ENCODE measurements around the gene VSX1.

VSX1 gene

DNA sequence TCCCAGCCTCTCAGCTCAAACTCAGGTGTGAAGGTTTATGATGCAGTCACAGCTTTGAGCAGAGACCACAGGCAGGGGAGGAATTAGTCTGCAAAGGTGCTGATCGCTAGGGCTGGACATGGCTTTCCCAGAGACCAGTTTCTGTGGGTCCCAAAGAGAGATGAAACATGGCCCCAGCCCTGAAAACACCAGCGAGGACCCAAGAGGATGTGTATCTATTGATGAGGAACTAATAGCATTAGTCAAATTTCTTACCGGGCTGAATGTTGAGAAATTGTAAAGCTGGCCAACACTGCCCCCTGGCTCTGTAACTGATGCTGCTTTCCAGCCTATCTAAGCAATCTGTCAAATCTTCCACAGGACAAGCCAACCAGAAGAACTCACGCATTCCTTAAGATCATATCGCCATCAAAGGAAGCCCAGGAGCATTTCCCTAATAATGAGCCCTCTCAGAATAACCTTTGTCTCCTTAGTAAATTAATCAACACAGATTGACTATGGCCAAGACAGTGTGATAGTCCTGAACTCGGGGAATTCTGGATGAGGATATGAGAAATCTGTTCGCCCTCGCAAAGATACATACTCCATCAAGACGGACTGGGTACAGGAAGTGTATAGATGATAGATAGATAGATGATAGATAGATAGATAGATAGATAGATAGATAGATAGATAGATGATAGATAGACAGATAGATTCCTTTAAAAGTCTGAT, 16.2 kb downstream of the VSX1 start:
- peak; percentile 77 for DNase-seq (ENCODE audit: low spot score)

DNA sequence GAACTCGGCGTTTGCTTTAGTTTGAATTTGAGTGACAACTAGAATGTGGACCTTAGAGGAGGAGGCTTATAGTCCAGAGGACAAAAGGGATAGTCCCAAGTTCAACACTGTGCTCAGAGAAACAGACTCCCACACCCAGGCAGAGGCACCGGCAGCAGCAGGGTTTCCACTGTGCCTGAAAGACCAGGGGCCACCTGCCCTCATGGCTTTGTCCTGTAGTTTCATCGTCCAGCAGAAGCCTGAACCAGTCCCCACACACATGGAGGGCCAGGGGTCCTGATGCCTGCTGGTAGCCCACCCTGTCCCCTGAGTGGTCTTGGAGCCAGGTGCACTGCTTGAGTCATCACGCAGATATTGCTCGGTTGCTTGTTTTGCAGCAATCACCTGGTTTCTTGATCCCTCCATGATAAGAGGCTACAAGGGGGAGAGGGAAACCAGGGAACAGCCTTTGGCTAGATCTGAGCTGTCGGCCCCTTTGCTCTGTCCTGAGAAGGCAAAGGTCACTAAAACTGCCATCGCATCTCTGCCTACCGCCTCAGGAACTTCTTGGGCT, 16.8 kb downstream of the VSX1 start:
- DNase-seq (ENCODE audit: low spot score): no peak

DNA sequence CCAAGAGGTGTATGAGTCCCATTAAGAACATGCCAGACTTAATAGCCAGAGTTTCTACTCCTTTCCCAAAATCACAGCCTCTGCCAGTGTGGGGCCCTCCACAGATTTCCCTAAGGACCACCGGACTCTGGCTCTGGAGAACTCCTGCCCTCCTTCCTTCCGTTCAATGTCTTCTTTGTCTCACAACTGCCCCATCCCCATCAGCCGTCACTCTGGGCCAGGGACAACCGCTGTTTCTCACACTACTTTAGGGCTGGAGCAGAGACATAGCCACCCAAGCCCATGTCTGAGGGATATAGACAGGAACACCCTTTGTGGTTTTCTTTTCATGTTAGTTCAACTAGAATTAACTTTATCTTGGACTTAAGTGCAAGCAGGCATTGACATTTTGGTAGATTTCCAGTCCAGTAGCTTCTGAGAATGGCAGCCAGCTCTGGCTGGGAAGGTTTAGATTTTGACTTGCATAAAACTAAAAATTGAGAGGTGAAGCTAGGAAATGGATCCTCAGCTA, 17.3 kb downstream of the VSX1 start:
- DNase-seq (ENCODE audit: low spot score): no peak

DNA sequence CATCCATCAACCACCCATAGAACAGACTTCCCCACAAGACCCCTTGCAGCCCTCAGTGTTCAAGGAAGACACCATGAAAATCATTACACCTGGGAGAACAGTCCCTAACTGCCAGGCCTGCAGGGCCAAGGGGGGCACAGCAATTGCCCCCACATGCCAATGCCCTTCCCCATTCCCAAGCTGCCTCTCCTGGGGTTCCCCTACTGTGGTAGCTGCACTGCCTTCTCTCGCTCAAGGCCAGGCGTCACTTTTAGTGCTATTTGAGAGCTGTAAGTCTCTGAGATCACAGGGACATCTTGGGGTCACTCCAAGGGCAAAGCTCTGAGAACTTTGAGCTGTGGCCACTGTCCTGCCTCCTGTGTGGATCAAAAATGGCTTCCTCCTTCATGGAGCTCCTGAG, 18.0 kb downstream of the VSX1 start:
- DNase-seq (ENCODE audit: low spot score): no peak

DNA sequence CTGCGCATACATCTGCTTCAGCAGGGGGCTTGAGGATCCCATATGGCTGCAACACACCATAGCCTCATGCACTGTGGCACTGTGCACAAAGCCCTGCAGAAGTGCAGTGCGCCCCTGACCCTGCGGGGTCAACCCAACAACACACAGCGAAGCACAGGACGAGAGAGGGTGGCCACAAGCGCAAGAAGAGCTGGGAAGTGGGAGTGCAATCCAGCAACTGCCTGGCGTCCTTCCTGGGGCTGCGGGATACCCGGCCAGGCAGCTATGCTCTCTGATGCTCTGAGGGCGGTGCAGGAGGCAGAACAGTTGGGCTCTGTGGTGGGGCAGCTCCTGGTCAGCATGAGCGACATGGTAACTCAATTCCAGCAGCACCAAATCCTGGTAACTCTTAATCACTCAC, 18.4 kb downstream of the VSX1 start:
- no peak for DNase-seq (ENCODE audit: low spot score)

DNA sequence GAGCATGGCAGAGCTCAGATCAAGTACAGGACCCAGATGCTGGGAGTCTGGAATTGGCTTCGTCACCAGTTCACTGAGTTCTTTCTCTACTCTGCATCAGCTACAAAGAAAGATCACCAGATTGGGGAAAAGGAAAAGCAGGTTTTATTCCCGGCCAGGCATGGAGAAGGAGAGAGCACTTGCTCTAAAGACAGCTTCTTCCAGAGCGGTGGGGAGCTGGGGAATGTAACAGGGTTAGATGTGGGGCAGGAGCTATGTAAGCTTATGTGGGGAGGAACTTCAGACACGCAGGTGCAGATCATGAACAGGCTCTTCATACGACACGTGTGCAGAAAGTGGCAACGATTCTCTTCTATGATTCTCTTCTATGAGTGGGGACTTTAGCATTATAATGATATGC, 19.1 kb downstream of the VSX1 start:
- no peak for DNase-seq (ENCODE audit: low spot score)

DNA sequence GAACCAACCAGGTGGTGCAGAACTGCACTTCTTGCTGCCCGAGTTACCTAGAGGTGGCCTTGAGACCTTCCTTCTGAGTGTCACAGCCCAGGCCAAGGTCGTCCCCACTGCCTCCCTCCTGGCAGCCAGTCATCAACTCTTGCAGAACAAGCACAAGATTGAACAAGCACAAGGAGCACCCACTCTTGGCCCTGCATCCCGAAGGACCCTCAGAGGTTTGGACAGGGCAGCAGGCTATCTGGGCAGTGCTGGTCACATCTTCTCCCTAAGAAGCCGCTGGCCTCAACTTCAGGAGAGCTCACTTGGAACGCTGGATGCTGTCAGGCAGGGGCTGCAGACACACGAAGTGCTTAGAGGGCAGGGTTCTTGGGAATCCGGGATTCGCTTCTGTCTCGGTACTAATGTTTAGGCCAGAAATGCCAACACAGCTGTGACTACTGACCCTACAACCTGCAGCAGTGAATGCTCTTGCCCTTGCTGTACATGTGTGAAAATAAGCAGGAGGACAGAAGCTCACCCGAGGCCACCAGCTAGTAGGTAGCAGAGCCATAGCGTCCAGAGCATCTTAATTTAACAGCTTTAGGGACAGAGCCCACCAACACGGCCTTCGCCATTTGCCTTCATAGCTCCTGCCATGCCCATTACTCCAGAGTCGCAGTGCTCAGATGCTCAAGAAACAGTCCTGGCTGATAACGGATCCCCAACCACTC, 20.0 kb downstream of the VSX1 start:
- no peak for DNase-seq (ENCODE audit: low spot score)

DNA sequence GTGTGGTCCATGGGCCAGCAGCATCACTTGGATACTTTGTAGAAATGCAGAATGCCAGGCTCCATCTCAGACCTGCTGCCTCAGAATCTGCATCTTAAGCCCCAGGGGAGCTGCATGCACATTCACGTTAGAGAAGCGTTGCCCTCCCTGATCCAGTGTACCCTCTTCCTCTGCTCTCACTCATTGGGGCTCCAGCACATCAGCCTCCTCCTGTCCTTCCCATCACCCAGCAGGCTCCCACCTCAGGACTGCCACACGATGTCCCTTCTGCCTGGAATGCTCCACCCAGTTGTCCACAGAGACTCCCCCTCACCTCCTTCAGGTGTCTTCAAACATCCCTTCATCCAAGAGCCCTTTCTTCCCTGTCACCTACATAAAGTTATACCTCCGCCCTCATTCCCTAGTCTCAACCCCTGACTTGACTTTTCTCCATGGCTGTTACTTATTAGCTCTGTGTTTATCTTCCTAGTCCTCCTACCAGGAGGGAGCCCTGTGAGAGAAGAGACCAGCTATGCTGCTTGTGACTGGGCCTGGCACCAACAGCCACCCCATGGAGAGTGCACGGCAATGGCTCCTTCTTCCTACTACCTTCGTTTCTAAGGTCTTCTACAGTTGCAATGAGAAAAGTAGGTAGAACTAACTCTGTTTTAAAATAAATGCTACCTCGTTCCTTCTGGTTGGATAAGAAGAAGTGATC, 20.7 kb downstream of the VSX1 start:
- DNase-seq (ENCODE audit: low spot score): no peak

DNA sequence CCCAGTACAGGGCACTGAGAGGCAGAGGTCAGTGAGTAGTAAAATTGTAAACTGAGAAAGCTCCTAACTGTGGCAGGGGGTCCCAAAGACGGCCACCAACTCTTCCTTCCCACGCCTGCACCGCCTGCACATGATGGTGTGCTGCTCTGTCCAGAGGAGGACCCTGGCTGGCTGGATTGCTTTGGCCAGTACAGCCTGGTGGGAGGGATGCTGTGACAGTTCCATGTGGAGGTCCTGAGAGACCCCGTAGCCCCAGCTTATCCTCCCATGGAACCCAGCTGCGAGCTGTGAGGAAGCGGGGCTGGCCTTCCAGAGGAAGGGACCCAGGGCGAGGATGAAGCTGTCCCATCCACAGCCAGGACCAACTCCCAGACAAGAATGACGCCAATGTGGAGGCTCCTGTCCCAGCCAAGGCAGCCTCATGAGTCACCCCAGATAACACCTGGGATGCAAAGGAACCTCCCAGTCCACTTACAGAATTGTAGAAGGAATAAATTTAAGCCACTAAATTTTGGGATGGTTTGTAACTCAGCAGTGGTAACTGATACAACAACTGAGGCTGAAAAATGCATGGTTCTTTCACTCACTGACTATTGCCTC, 22.0 kb downstream of the VSX1 start:
- DNase-seq (ENCODE audit: low spot score): no peak

DNA sequence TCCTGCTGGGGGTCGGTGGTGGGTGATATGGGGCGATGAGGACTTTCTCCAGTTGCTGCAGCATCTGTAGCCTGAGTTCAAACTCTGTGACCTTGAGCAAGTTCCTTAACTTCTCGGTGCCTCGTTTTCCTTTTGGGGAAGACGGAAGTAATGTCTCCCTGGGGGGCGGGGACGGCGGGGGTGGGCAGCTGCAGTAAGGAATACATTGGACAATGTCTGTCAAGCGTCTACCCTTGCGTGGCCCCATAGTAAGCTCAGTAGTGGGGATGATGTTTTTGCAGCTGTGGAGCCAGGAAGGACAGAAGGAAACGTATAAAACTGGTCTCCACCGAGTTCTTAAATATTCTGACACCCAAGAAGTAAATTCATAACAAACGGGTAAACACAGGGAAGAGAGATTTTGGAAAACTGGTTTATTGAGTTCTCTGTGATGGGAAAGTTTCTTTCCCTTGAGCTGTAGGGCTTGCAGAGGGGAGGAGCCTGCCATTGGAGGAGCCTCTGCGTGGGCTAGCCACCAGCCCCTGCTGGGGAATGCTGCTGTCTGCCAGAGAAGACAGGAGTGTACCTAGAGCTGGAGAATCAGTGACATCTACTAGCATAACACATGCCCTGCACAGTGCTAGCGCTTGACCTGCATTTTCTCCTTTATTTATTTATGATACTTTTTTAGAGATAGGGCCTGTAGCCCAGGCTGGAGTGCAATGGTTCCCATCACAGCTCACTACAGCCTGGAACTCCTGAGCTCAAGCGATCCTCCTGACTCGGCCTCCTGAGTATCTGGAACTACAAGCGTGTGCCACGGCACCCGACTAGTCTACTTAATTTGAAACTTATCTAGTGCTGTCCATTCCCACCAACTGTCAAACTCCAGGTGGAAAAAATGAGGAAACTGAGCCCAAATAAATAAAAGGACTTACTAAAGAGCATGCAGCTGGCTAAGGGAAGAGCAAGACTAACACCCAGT, 22.8 kb downstream of the VSX1 start:
- no peak for DNase-seq (ENCODE audit: low spot score)

DNA sequence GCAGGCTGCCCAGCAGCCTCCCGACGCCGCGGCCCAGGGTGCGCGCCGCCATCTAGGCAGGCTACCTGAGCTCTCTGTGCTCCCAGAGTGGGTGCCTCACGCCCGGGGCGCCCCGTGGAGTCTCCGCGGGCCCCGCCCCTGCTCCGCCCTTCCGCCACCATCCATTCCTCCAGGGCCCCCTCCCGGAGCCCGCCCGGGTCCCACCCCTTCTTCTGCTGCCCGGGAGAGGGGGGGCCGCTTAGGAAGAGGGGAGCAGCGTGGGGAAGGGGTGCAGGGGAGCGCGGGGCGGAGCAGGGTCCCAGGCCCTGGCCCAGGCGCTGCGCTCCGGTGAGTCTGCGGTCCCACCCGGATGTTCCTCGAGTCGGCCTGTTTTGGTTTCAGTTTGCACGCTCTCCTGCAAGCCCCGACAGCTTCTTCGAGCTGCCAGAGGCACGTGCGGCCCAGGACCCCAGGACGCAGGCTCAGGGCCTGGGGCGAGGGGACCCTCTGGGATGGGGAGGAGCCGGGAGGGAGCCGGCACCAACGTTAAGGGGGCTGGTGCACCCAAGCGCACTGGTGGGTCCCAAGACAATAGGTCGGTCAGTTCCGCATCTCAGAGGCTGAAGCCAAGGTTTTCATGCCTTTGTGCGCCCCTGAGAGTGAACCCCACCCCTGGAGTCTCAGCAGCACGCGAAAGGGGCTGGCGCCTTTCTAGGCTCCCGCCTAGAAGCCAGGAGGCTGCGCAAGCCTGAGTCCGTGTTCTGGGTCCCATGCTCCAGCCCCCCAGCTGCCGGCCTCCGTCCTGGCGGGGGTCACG, 23.7 kb downstream of the VSX1 start, which contains the start of gene ACSS1:
ACSS1 (minus strand) TSS at position 89 of the 796 bp plus-strand sequence; CDS start at position 52, 37 bp downstream.
- DNase-seq (ENCODE audit: low spot score): peak; percentile 72

DNA sequence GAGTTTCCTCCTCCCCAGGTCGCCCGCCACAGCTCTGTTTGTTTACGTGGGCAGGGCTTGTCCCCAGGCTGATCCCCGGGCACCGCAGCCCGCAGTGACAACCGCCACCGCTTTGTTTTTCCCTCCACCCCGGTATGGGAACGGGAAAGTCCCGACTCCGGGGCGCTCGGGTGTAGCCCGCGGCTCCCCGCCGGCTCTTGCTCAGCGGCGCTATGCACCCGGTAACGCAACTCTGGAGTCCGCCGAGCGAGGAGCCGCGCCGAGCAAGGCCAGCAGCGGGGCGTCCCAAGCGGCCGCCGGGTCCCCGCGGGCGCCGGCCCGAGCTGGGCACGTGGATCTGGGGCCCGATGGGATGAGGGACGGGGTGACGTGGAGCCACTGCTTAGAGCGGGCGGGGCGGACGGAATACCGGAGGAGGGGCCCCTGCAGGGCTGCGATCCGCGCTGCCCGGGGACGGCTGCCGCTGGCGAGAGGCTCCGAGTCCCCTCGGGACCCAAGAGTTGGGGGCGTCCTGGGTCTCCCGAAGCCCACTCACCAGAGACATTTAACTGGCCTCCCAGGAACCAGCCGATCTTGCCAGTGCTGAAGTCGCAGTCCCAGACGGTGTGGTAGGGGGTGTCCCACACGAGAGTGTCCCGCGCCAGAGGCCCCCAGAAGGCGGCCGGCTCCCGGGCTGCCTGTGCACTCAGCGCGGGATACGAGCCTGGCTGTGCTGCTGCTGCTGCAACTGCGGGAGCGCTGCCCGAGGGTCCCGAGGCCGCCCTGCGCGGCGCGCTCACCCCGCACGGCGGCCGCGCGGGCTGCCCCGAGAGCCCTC, 24.5 kb downstream of the VSX1 start:
- peak; percentile 81 for DNase-seq (ENCODE audit: low spot score)

DNA sequence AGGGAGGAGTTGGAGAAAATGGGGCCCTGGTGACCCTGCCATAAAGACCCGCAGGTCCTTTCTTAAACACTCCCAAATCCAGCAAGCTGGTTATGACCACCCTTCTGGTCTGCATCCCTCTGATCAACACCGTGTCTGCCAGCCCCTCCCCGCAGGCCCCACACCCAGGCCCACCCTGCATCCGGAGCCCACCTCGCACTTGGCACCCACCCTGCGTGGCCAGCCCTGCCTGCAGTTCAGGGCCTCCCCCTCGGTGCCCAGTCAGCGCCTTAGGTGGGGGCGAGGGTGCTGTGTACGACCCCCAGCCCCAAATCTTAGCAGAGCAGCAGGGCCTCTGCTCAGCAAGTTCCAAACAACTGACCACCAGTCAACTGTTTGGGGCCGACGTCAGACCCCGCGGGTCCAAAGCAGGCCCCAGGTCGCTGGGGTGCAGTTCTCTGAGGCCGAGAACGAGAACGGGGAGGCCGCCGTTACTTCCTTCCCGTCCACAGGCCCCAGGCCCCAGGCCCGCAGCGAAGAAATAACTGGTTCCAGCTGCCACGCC, 25.2 kb downstream of the VSX1 start:
- DNase-seq (ENCODE audit: low spot score): no peak

DNA sequence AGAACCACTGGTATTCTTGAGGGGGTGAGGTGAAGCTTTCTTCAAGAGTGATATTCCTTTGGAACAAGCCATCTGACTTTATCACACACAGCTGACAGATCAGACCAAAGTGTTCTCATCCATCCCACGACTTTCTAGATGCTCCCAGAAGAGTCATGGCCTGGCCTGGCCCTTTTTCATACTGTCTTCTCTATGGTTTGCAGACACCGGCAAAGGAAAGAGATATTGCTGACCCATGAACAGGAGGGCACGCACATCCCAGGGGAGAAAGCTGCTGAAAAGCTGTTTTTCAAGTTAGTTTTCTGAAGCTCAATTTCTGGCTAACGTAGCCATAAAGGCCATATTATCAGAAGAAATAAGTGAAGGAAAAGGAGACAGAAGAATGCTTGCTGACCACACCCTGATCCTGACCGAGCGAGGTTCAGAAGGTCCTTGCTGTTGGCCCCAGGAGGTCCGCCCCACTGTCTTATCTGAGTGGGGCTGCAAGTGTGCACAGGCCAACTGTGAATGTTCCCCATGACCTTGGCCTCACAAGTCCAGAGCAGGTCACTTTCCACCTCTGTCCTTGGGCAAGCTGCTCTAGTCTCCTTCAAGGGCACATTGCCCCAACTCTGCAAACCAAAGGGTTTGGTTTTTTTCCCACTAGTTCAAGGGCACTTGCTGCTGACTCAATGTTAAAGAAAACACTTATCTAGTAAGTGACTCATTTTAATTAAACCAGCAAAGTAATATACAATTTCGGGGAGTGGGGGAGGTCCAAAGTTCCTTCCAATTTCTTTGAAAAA, 26.0 kb downstream of the VSX1 start:
- DNase-seq (ENCODE audit: low spot score): peak; percentile 55

DNA sequence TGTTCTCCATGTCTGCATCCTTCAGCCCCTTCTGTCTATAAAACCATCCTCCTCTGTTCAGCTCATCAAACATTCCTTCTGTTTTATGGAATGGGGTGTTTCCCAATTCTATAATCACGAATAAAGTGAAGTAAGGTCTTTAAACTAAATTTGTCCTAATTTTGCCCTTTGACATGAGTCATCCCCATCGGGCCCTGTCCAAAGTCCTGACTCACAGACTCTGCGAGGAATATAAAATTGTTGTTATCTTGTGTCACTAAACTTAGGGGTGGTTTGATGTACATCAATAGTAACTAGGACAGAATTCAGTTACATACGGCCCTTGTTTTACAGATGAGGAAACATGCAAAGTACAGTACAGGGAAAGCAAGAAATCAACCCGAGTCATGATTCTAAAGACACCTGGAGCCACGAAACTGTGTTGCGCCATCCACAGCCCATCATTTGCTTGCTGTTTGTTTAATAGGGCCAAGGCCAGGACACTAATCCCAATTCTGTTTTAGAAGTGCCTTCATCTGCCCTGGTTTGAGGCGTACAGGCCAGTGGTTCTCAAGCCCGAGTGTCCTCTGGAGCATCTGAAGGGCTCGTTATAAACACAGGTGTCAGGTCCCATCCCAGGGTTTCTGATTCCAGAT, 26.8 kb downstream of the VSX1 start:
- no peak for DNase-seq (ENCODE audit: low spot score)

DNA sequence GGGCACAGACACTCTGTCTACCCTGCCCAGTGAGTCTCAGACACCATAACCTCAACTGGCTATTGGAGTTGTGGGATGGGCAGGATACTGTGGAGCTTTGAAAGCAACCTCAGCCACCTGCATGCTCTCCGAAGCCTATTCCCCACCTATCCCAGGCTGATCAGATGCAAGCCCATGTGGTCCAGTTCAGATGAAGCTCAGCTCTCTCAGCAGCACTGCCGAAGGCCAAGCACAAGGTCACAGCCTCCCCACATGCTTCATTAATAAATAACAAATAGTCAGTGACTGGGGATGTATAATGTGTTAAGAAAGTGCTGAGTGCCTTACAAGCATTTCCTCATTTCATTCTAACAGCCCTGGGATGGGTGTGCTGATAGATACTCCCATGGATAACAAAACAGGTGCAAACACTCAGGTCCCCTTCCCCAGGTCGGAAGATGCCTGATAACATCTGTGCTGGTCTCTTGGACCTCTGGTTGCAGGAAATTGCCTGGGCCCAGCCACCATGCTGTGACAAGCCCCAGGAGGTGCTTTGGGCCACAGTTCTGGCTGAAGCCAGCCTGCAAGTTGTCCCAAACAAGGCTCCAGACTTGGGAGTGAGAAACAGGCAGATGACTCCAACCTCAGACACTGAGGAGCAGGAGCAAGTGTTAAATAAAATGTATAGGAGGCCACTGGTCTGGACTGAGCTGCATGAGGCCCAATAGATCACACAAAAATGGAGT, 27.7 kb downstream of the VSX1 start:
- DNase-seq (ENCODE audit: low spot score): no peak

Measured in CD4-positive, alpha-beta T cell treated with Interleukin-2 at 100 ng/mL for 4 hours (primary cell).